Muscle layer of duodenum (tissue), 2 donors: ENCODE results near the gene COBL.

Source experiments
- H3K27ac ChIP-seq: one replicate; pipeline ENCODE4 v1.7.0; 2013; ENCODE audit warnings: mild to moderate bottlenecking, low read length
- H3K27me3 ChIP-seq: one replicate; pipeline ENCODE4 v1.7.0; 2013; ENCODE audit warnings: low read depth, mild to moderate bottlenecking, control low read depth, low read length
- H3K36me3 ChIP-seq, 2 donors: one replicate each; pipeline ENCODE4 v1.7.0; 2013; ENCODE audit warnings: low read length in 2 of 2, control low read depth in 1 of 2, mild to moderate bottlenecking in 1 of 2; ENCODE audit not compliant: insufficient read depth in 2 of 2, control insufficient read depth in 1 of 2
- H3K4me1 ChIP-seq, 2 donors: one replicate each; pipeline ENCODE4 v1.7.0; 2013; ENCODE audit warnings: low read length in 2 of 2, mild to moderate bottlenecking in 2 of 2, control low read depth in 1 of 2, moderate library complexity in 1 of 2; ENCODE audit not compliant: insufficient read depth in 2 of 2, control insufficient read depth in 1 of 2
- H3K4me3 ChIP-seq, 2 donors: one replicate each; pipeline ENCODE4 v1.7.0; 2013; ENCODE audit warnings: low read length in 2 of 2, low read depth in 1 of 2, mild to moderate bottlenecking in 1 of 2
- H3K9me3 ChIP-seq, 2 donors: one replicate each; pipeline ENCODE4 v1.7.0; 2013; ENCODE audit warnings: low read length in 2 of 2, control low read depth in 1 of 2, mild to moderate bottlenecking in 1 of 2; ENCODE audit not compliant: control insufficient read depth in 1 of 2
- donor health status: healthy.

Gene COBL

GRCh38 chr7:51299391-51300133, 17.0 kb downstream of the COBL start:
- Histone ChIP-seq H3K27ac (no peak overlapping the region), H3K4me3 (no peak overlapping the region), H3K9me3 (no peaks in the 10 kb centered on the region), H3K4me1 (peaks cover 7 to 9% of the 10 kb centered on the region in 2 donors), H3K36me3 (no peaks in the 10 kb centered on the region), H3K27me3 (no peaks in the 10 kb centered on the region)

DNA sequence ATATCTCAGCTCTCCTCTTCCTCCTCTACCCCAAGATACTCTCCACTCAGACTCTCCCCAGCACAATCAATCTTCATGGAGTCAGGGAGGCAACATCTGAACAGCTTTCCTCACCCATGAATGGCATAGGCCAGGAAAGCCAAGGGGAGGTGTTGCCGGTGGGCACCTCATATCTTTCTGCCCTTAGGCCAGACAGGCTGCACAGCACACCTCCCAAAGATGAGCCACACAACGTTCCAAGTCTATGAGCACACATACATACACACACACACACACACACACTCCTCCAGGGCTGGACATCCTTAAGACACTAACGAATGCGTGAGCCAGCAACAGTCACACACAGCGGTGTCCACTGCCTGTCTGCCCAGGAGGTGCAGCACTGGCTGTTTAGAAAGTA, 17.7 kb downstream of the COBL start:
- H3K9me3 ChIP-seq: no peaks in the 10 kb centered on the region
- H3K27me3 ChIP-seq: no peaks in the 10 kb centered on the region
- no peak overlapping the region for H3K4me3 ChIP-seq
- peaks cover 7 to 9% of the 10 kb centered on the region in 2 donors for H3K4me1 ChIP-seq
- H3K27ac ChIP-seq: no peak overlapping the region
- no peaks in the 10 kb centered on the region for H3K36me3 ChIP-seq

DNA sequence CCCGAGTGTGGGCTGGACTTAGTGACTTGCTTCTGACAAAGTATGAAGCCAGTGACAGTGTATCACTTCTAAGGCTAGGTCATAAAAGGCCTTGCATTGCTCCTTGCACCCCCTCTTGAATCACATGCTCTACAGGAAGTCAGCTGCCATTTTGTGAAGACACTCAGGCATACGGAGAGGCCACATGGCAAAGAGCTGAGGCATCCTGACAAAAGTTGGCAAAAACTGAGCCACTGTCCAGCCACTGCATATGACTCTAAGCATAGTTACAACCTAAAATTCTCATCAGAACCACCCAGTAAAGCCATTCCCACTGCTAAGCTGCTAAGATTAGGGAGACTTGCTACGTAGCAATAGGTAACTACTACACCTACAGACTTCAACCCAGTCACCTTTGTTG, 18.6 kb downstream of the COBL start:
- no peaks in the 10 kb centered on the region for H3K27me3 ChIP-seq
- H3K4me1 ChIP-seq: peaks cover 2 to 4% of the 10 kb centered on the region in 2 donors
- H3K27ac ChIP-seq: no peak overlapping the region
- H3K4me3 ChIP-seq: no peak overlapping the region
- no peaks in the 10 kb centered on the region for H3K9me3 ChIP-seq
- no peaks in the 10 kb centered on the region for H3K36me3 ChIP-seq

- no peak overlapping the region for H3K27ac ChIP-seq
- H3K27me3 ChIP-seq: no peaks in the 10 kb centered on the region
- H3K4me1 ChIP-seq: no peaks in the 10 kb centered on the region
- H3K36me3 ChIP-seq: no peaks in the 10 kb centered on the region
- no peak overlapping the region for H3K4me3 ChIP-seq
- H3K9me3 ChIP-seq: no peaks in the 10 kb centered on the region
Measured at GRCh38 chr7:51295440-51296245, 21.0 kb downstream of the COBL start.

- Histone ChIP-seq H3K4me1 (peaks cover 7 to 10% of the 10 kb centered on the region in 2 donors), H3K4me3 (no peak overlapping the region), H3K9me3 (no peaks in the 10 kb centered on the region), H3K36me3 (no peaks in the 10 kb centered on the region), H3K27me3 (no peaks in the 10 kb centered on the region), H3K27ac (no peak overlapping the region)
Measured at GRCh38 chr7:51292596-51292995, 24.0 kb downstream of the COBL start.

- Histone ChIP-seq H3K27ac (no peak overlapping the region), H3K4me3 (no peak overlapping the region), H3K4me1 (peaks cover 7 to 10% of the 10 kb centered on the region in 2 donors), H3K9me3 (no peaks in the 10 kb centered on the region), H3K27me3 (no peaks in the 10 kb centered on the region), H3K36me3 (no peaks in the 10 kb centered on the region)
Measured at GRCh38 chr7:51290702-51291540, 25.7 kb downstream of the COBL start.

DNA sequence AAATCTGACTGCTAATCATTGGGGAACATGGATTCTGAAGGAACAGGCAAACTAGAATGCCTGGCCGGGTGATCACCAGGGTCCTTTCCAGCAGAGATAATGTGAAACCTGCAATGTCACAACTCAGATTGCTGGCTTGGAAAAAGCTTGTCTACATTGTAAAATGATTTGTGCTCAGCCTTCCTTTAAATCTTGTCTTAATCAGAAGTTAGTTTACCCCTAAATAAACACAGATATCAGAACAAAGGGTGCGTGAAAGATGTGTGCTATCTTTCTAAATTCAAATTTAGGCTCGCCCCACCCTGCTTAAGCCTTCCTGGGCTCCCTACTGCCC, 26.3 kb downstream of the COBL start:
- Histone ChIP-seq H3K36me3 (no peaks in the 10 kb centered on the region), H3K27ac (no peak overlapping the region), H3K4me1 (peaks cover 7 to 10% of the 10 kb centered on the region in 2 donors), H3K27me3 (no peaks in the 10 kb centered on the region), H3K4me3 (no peak overlapping the region), H3K9me3 (no peaks in the 10 kb centered on the region)

DNA sequence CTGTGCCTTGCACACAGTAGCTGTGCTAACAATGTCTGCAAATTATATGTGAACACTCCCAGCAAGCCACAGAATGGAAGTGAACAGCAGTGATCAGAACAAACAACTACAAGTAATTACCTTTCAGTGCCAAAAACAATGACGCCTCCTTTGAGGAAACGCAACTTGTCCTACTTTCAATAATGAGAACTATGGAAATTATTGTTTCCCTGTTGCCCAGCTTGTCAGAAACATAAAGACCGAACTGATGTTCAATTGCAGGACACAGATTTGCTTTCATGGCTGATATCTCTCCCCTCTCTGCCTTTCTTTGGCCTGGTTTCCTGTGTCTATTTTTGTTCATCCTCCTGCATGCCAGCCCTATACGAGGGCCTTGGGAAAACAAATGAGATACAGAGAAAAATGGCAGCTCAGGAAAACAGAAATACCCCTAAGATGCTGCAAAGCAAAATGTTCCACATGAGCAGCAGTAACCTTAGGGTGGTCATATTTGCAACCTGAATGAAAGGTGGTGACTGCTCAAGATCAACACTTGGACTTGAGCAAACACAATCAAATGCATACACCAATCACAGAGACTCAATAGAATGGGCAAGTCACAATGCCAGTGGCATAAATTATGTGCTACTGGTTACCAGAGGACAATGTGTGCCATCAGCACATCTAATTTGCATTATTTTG, 26.8 kb downstream of the COBL start:
- peaks cover 7 to 10% of the 10 kb centered on the region in 2 donors for H3K4me1 ChIP-seq
- no peaks in the 10 kb centered on the region for H3K27me3 ChIP-seq
- H3K9me3 ChIP-seq: no peaks in the 10 kb centered on the region
- H3K4me3 ChIP-seq: no peak overlapping the region
- no peaks in the 10 kb centered on the region for H3K36me3 ChIP-seq
- H3K27ac ChIP-seq: no peak overlapping the region

- H3K4me3 ChIP-seq: no peak overlapping the region
- H3K4me1 ChIP-seq: peaks cover 7 to 10% of the 10 kb centered on the region in 2 donors
- H3K27me3 ChIP-seq: no peaks in the 10 kb centered on the region
- no peaks in the 10 kb centered on the region for H3K36me3 ChIP-seq
- no peak overlapping the region for H3K27ac ChIP-seq
- no peaks in the 10 kb centered on the region for H3K9me3 ChIP-seq
Measured at GRCh38 chr7:51288896-51289622, 27.6 kb downstream of the COBL start.

- Histone ChIP-seq H3K4me3 (no peak overlapping the region), H3K4me1 (peaks cover 7 to 10% of the 10 kb centered on the region in 2 donors), H3K27ac (no peak overlapping the region), H3K36me3 (no peaks in the 10 kb centered on the region), H3K27me3 (no peaks in the 10 kb centered on the region), H3K9me3 (no peaks in the 10 kb centered on the region)
Measured at GRCh38 chr7:51286401-51286800, 30.2 kb downstream of the COBL start.
